Eye (tissue), 1 donor: Measurements from ENCODE around the gene SYDE1.
A peak's percentile ranks its signal among the peaks of the same experiment; 100 is the strongest.

Experiments used
- DNase-seq: peaks from one replicate; pipeline ENCODE4 v3.0.0-alpha.2; 2015

Gene SYDE1

GRCh38 chr19:15125232-15126067 is 18.2 kb downstream of the SYDE1 start:
- DNase-seq = peak; percentile 99

GRCh38 chr19:15126131-15126910 is 19.1 kb downstream of the SYDE1 start:
- no peak for DNase-seq

- no peak for DNase-seq
Observed at GRCh38 chr19:15128162-15128770, 21.1 kb downstream of the SYDE1 start.

- DNase-seq = no peak
Observed at GRCh38 chr19:15129856-15130585, 22.8 kb downstream of the SYDE1 start.

GRCh38 chr19:15136234-15136954 is 29.2 kb downstream of the SYDE1 start:
- DNase-seq = no peak

- no peak for DNase-seq
Observed at GRCh38 chr19:15137777-15138176, 30.6 kb downstream of the SYDE1 start.

- DNase-seq = no peak
Observed at GRCh38 chr19:15138427-15138826, 31.2 kb downstream of the SYDE1 start.

- DNase-seq = no peak
Observed at GRCh38 chr19:15141143-15141542, 33.9 kb downstream of the SYDE1 start.

- DNase-seq = no peak
Observed at GRCh38 chr19:15142313-15142712, 35.1 kb downstream of the SYDE1 start.

- DNase-seq = no peak
Observed at GRCh38 chr19:15144046-15144646, 36.9 kb downstream of the SYDE1 start.

- DNase-seq = no peak
Observed at GRCh38 chr19:15147090-15147489, 39.9 kb downstream of the SYDE1 start.

GRCh38 chr19:15149737-15150136 is 42.5 kb downstream of the SYDE1 start:
- DNase-seq = no peak

- no peak for DNase-seq
Observed at GRCh38 chr19:15154002-15154612, 46.9 kb downstream of the SYDE1 start.

- no peak for DNase-seq
Observed at GRCh38 chr19:15155296-15155695, 48.1 kb downstream of the SYDE1 start.

GRCh38 chr19:15156391-15156790 is 49.2 kb downstream of the SYDE1 start:
- DNase-seq = no peak

- DNase-seq = peak; percentile 46
Observed at GRCh38 chr19:15159251-15159650, 52.0 kb downstream of the SYDE1 start.

GRCh38 chr19:15161028-15161984 is 54.1 kb downstream of the SYDE1 start:
- DNase-seq = no peak
